GM10847 (cell line): Measurements from ENCODE around the gene RNF150.

Source experiments
- POLR2A ChIP-seq: IDR thresholded peaks from 2 replicates; pipeline ENCODE4 v1.6.1; 2011; ENCODE audit not compliant: insufficient read length; ENCODE audit errors: extremely low read depth

Gene RNF150

GRCh38 chr4:140903522-140904475 is 229.5 kb downstream of the RNF150 start:
- no peak for TF ChIP-seq POLR2A

- no peak for TF ChIP-seq POLR2A
These were observed 231.4 kb downstream of the RNF150 start for GRCh38 chr4:140901736-140902336.

GRCh38 chr4:140893939-140894338 is 239.3 kb downstream of the RNF150 start:
- no peak for TF ChIP-seq POLR2A

- TF ChIP-seq POLR2A: no peak
These were observed 245.2 kb downstream of the RNF150 start for GRCh38 chr4:140888054-140888453.

- TF ChIP-seq POLR2A: no peak
These were observed 245.8 kb downstream of the RNF150 start for GRCh38 chr4:140887467-140887866.

GRCh38 chr4:140884431-140885058 is 248.7 kb downstream of the RNF150 start:
- TF ChIP-seq POLR2A: no peak

- TF ChIP-seq POLR2A: no peak
These were observed 255.5 kb downstream of the RNF150 start for GRCh38 chr4:140877781-140878180.

GRCh38 chr4:140876615-140877364 is 256.5 kb downstream of the RNF150 start:
- no peak for TF ChIP-seq POLR2A

GRCh38 chr4:140875746-140876452 is 257.4 kb downstream of the RNF150 start:
- TF ChIP-seq POLR2A: no peak

GRCh38 chr4:140874056-140874455 is 259.2 kb downstream of the RNF150 start:
- TF ChIP-seq POLR2A: no peak

GRCh38 chr4:140871368-140871767 is 261.9 kb downstream of the RNF150 start:
- no peak for TF ChIP-seq POLR2A

- TF ChIP-seq POLR2A: no peak
These were observed 262.8 kb downstream of the RNF150 start for GRCh38 chr4:140870427-140870826.

- no peak for TF ChIP-seq POLR2A
These were observed 263.8 kb downstream of the RNF150 start for GRCh38 chr4:140869446-140869845.

- TF ChIP-seq POLR2A: no peak
These were observed 265.9 kb downstream of the RNF150 start for GRCh38 chr4:140867356-140867755.
